Uterus (tissue), 2 donors: ENCODE measurements around the gene ORM1.

Experiments used
- POLR2A ChIP-seq, 2 donors: fragments of 450-650 bp; IDR thresholded peaks; one replicate each; pipeline ENCODE4 v1.6.1; 2016; ENCODE audit warnings: antibody characterized with exemption in 2 of 2, mild to moderate bottlenecking in 1 of 2, moderate library complexity in 1 of 2
- TF ChIP-seq, protein P1 (sequence below), 4 experiments: fragments of 200-600 bp in 2 of 4; fragments of 450-650 bp in 2 of 4; sonication (generic) in 2 of 4; IDR thresholded peaks; one replicate each; pipeline ENCODE4 v1.5.1; 2016 to 2019; ENCODE audit warnings: antibody characterized with exemption in 4 of 4, mild to moderate bottlenecking in 2 of 4, moderate library complexity in 1 of 4

DNA sequence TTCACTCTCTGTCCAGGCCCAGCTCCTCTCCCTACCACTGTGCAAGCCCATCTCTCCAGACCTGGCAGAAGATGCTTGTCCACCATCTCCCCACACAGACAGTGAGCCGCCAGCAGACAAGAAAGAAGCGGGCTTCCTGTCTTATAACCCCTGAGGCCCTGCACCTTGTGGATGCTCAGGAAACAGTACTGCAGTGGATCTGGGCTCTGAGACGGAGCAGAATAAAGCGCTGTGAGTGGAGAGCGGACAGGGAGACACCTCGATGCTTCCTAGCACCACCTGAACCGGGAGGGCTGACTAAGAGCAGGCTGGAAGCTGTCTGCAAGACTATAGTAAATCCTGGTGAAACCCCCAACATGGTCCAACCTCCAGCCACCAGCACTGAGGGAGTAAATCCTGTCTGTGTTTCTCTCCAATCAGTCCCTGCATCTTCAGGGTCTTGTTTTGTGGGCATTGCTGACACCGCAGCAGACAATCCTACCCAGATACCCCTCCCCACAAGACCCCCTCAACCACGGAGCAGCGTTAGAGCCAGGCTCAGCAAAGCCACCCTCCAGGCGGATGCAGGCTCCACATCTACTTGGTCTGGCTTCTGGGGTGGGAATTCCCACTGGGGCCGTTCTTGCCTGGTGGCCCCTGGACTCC, 25.5 kb downstream of the ORM1 start:
- TF ChIP-seq, protein P1, sequence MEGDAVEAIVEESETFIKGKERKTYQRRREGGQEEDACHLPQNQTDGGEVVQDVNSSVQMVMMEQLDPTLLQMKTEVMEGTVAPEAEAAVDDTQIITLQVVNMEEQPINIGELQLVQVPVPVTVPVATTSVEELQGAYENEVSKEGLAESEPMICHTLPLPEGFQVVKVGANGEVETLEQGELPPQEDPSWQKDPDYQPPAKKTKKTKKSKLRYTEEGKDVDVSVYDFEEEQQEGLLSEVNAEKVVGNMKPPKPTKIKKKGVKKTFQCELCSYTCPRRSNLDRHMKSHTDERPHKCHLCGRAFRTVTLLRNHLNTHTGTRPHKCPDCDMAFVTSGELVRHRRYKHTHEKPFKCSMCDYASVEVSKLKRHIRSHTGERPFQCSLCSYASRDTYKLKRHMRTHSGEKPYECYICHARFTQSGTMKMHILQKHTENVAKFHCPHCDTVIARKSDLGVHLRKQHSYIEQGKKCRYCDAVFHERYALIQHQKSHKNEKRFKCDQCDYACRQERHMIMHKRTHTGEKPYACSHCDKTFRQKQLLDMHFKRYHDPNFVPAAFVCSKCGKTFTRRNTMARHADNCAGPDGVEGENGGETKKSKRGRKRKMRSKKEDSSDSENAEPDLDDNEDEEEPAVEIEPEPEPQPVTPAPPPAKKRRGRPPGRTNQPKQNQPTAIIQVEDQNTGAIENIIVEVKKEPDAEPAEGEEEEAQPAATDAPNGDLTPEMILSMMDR (IDR thresholded peaks at IDR 0.05) = no peak
- TF ChIP-seq POLR2A (IDR thresholded peaks at IDR 0.05) = no peak
